ENCODE measurements around the gene EFCAB11. TPM values are rescaled to one million over a fixed set of nuclear protein-coding genes. Genes with fewer than 3 reads are reported as not detected.

Gene EFCAB11
- total and polyA plus RNA-seq, 2 donors (not counting 1 experiment from before 2014, with no cell fraction given) = 2.6 to 4.0 TPM

DNA sequence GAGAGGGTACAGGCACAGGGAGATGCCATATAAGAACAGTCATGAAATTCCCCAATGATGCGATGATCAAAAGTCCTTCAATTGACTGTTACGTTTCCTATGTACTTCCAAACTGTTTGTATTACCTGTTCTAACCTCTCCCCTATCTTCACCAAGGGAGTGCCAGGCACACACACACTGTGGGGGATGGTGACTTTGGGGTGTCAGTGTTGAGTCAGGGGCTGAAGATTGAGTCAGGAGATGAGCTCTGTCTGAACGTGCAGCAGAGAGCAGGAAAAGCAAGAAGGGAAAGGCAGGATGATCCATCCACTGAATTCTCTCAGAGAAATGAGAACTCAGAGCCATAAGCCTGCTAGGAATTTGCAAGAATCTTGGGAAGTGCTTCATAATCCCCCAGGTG is 153.4 kb downstream of the EFCAB11 start:
- no peak for TF ChIP-seq EZH2 (IDR thresholded peaks at IDR 0.05; ENCODE audit: low read length, missing control alignments)
- TF ChIP-seq, protein P1, sequence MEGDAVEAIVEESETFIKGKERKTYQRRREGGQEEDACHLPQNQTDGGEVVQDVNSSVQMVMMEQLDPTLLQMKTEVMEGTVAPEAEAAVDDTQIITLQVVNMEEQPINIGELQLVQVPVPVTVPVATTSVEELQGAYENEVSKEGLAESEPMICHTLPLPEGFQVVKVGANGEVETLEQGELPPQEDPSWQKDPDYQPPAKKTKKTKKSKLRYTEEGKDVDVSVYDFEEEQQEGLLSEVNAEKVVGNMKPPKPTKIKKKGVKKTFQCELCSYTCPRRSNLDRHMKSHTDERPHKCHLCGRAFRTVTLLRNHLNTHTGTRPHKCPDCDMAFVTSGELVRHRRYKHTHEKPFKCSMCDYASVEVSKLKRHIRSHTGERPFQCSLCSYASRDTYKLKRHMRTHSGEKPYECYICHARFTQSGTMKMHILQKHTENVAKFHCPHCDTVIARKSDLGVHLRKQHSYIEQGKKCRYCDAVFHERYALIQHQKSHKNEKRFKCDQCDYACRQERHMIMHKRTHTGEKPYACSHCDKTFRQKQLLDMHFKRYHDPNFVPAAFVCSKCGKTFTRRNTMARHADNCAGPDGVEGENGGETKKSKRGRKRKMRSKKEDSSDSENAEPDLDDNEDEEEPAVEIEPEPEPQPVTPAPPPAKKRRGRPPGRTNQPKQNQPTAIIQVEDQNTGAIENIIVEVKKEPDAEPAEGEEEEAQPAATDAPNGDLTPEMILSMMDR (conservative IDR thresholded peaks at IDR 0.05 in 1 of 2, IDR thresholded peaks at IDR 0.05 in 1 of 2; ENCODE audit: low read depth in 1 of 2, low read length in 2 of 2) = no peak

GRCh38 chr14:89798212-89798773 is 156.2 kb downstream of the EFCAB11 start:
- DNase-seq (ENCODE audit: low read depth in 2 of 2) = no peak
- no peak overlapping the region for H2AFZ ChIP-seq (ENCODE audit: low read length)
- no peak overlapping the region for H3K4me3 ChIP-seq (replicated peaks in 1 of 4; ENCODE audit: control extremely low read depth in 1 of 4, insufficient read depth in 1 of 4, low read depth in 3 of 4, low read length in 4 of 4)
- no peak overlapping the region for H3K4me2 ChIP-seq (ENCODE audit: extremely low read depth, insufficient read depth, low read length)
- H3K9ac ChIP-seq (ENCODE audit: insufficient read depth, low read length) = no peak overlapping the region
- no peaks in the 10 kb centered on the region for H3K4me1 ChIP-seq (ENCODE audit: control insufficient read depth, extremely low read depth, insufficient read depth, low read length)
- TF ChIP-seq, protein P1 (conservative IDR thresholded peaks at IDR 0.05 in 1 of 2, IDR thresholded peaks at IDR 0.05 in 1 of 2; ENCODE audit: low read depth in 1 of 2, low read length in 2 of 2) = no peak
- TF ChIP-seq EZH2 (IDR thresholded peaks at IDR 0.05; ENCODE audit: low read length, missing control alignments) = no peak
- H3K36me3 ChIP-seq (ENCODE audit: control insufficient read depth, insufficient read depth, low read length) = no peaks in the 10 kb centered on the region
- H3K27me3 ChIP-seq (ENCODE audit: control insufficient read depth, insufficient read depth, low read length) = no peaks in the 10 kb centered on the region
- no peaks in the 10 kb centered on the region for H3K9me3 ChIP-seq (ENCODE audit: control insufficient read depth, insufficient read depth, low read depth, low read length)
- H3K27ac ChIP-seq (ENCODE audit: insufficient read depth, low read length) = no peak overlapping the region
- no peaks in the 10 kb centered on the region for H4K20me1 ChIP-seq (ENCODE audit: control insufficient read depth, extremely low read depth, insufficient read depth, low read length)
- H3K79me2 ChIP-seq (ENCODE audit: control insufficient read depth, insufficient read depth, low read length) = no peaks in the 10 kb centered on the region

More for the DNA sequence above, 153.4 kb downstream of the EFCAB11 start:
- Histone ChIP-seq H3K79me2 (ENCODE audit: control insufficient read depth, insufficient read depth, low read length) (no peaks in the 10 kb centered on the region), H3K9ac (ENCODE audit: insufficient read depth, low read length) (no peak overlapping the region), H3K9me3 (ENCODE audit: control insufficient read depth, insufficient read depth, low read depth, low read length) (no peaks in the 10 kb centered on the region), H3K4me2 (ENCODE audit: extremely low read depth, insufficient read depth, low read length) (no peak overlapping the region), H3K27ac (ENCODE audit: insufficient read depth, low read length) (no peak overlapping the region), H3K27me3 (ENCODE audit: control insufficient read depth, insufficient read depth, low read length) (no peaks in the 10 kb centered on the region), H3K4me3 (replicated peaks in 1 of 4; ENCODE audit: control extremely low read depth in 1 of 4, insufficient read depth in 1 of 4, low read depth in 3 of 4, low read length in 4 of 4) (no peak overlapping the region), H4K20me1 (ENCODE audit: control insufficient read depth, extremely low read depth, insufficient read depth, low read length) (no peaks in the 10 kb centered on the region), H3K4me1 (ENCODE audit: control insufficient read depth, extremely low read depth, insufficient read depth, low read length) (no peaks in the 10 kb centered on the region), H3K36me3 (ENCODE audit: control insufficient read depth, insufficient read depth, low read length) (no peaks in the 10 kb centered on the region), H2AFZ (ENCODE audit: low read length) (no peak overlapping the region)
- DNase-seq (ENCODE audit: low read depth in 2 of 2) = no peak

DNA sequence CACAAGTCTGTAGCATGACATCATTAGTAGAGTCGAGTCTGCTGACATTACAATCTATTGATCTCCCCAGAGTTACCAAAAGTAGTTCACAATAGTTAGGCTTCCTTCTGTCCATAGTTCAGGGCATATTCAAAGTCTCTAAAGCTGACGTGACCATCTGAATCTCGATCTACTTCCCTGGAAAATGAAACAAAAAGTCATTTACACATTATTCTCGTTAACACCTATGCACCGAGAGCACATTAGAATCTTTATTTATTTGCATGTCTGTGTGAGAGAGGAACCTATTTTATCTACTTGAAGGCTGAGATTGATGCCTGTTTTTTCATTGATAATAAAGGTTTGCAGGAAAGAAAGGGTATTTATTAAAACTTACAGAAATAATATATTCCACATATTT is 157.4 kb downstream of the EFCAB11 start:
- no peak overlapping the region for H3K27ac ChIP-seq (ENCODE audit: insufficient read depth, low read length)
- H3K4me1 ChIP-seq (ENCODE audit: control insufficient read depth, extremely low read depth, insufficient read depth, low read length) = no peaks in the 10 kb centered on the region
- H3K4me3 ChIP-seq (replicated peaks in 1 of 4; ENCODE audit: control extremely low read depth in 1 of 4, insufficient read depth in 1 of 4, low read depth in 3 of 4, low read length in 4 of 4) = no peak overlapping the region
- no peaks in the 10 kb centered on the region for H3K79me2 ChIP-seq (ENCODE audit: control insufficient read depth, insufficient read depth, low read length)
- DNase-seq (ENCODE audit: low read depth in 2 of 2) = no peak
- no peak overlapping the region for H3K4me2 ChIP-seq (ENCODE audit: extremely low read depth, insufficient read depth, low read length)
- H4K20me1 ChIP-seq (ENCODE audit: control insufficient read depth, extremely low read depth, insufficient read depth, low read length) = no peaks in the 10 kb centered on the region
- no peaks in the 10 kb centered on the region for H3K36me3 ChIP-seq (ENCODE audit: control insufficient read depth, insufficient read depth, low read length)
- no peaks in the 10 kb centered on the region for H3K9me3 ChIP-seq (ENCODE audit: control insufficient read depth, insufficient read depth, low read depth, low read length)
- no peak overlapping the region for H3K9ac ChIP-seq (ENCODE audit: insufficient read depth, low read length)
- TF ChIP-seq, protein P1 (conservative IDR thresholded peaks at IDR 0.05 in 1 of 2, IDR thresholded peaks at IDR 0.05 in 1 of 2; ENCODE audit: low read depth in 1 of 2, low read length in 2 of 2) = no peak
- TF ChIP-seq EZH2 (IDR thresholded peaks at IDR 0.05; ENCODE audit: low read length, missing control alignments) = no peak
- H2AFZ ChIP-seq (ENCODE audit: low read length) = no peak overlapping the region
- no peaks in the 10 kb centered on the region for H3K27me3 ChIP-seq (ENCODE audit: control insufficient read depth, insufficient read depth, low read length)

All from fibroblast of lung (primary cell).